ENCODE results near the gene ANKRD33B.
"Not testable (repeated sequence)": the region's sequence is repeated elsewhere in the genome, so short reads cannot be mapped to it uniquely, and the experiment has no call there.

ANKRD33B gene

GRCh38 chr5:10556289-10556807 lies 7.5 kb upstream of the ANKRD33B start:
- FAIRE-seq, result peak; percentile 63
- peak; percentile 77 for DNase-seq (ENCODE audit: low spot score)

DNA sequence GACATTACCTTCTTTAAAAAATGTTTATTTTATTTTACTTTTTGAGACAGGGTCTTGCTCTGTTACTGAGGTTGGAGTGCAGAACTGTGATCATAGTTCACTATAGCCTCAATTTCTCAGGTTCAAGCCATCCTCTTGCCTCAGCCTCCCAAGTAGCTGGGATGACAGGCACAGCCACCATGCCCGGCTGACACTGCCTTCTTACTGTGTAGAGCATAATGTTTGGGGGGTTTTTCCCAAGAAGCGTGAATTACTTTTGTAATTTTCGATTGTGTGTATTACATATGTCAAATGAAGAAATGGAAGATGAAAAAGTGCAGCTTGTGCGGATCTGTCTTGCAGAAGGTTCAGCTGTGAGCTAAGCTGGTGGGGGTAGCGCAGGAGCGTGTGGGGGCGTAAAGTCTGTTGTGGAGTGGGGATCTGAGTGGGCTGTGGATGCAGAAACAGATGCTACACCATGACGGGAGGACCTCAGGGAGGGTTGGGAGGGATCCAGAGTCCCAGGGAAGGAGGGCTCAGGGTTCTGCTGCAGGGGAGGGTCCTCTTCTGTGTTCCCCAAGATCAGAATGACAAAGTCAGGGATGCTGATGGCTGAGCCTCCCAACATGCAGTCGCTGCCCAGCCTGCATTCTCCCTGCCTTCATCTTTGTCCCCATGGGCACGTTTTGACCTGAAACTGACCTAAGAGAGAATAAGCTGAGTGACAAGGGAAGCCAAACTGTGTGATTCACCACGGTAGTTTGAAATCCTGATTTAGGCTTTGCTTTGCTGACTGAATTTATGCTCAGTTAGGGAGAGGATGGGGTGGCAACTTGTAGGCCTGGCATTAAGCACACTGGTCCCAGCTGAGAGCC lies 6.8 kb upstream of the ANKRD33B start:
- DNase-seq (ENCODE audit: low spot score), result no peak
- FAIRE-seq, result no peak

GRCh38 chr5:10559151-10559550 lies 4.7 kb upstream of the ANKRD33B start:
- FAIRE-seq (no peak), DNase-seq (ENCODE audit: low spot score) (no peak)

DNA sequence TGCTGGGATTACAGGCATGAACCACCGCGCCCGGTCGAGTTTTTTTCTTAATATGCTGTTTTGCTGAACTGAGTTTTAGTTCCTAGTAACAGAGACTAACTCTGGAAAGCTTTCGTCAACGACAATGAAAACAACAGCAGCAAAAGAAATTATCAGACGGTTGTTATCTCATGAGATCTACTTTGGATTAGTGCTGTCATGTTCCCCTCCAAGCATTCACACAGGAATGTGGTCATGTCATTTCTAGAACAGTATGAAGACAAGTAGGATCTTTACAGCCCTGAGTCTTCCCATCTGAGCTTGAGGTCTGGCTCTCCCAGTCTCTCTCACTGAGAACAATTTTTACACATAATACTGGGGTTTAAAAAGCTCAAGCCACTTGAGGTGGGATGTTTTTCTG lies 4.0 kb upstream of the ANKRD33B start:
- FAIRE-seq (no peak), DNase-seq (ENCODE audit: low spot score) (no peak)

DNA sequence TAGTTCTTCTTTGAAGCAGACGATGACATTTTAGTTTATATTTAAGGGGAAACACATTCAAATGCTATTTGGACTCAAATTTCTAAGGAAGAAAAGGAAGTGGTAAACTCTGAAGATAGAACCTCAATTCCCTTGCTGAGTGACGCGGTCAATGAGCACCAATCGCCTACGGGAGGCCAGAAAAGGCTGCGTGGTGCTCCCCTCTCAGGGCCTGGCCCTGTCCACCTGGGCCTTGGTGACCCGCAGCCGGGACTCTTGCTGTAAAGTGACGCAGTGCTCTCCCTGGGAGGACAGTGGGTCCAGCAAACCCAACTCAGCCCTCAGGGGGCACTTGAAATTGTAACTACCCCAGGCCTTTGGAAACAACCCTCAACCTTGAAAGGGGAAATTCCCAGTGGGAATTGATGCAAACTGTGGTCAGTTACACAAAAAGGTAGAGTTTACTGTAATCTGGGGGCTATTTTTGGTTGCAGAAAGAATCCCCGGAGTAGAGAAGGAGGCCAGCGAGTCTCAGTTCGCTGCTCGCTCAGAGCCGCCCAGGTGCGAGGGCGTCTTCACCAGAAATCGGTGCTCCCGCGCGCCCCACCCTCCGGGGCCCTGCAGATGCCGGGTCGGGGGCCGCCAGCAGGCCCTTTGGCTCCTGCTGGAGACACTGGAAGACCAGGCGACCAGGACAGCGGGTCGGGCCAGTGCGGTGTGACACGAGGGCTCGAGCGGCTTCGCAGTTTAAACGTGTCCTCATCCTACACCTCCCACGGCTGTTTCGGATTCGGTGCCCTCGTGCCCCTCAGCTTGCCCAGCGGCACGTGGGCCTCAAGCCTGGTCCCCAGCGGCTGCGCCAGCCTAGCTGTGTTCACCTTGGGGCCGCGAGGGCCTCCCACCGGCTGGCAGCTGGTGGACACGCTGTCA lies 1.4 kb upstream of the ANKRD33B start:
- DNase-seq (ENCODE audit: low spot score), result no peak
- FAIRE-seq, result no peak

- FAIRE-seq (no peak), DNase-seq (ENCODE audit: low spot score) (peak; percentile 33)
Observed at GRCh38 chr5:10563110-10563944, 543 bp upstream of the ANKRD33B start.

GRCh38 chr5:10564838-10565784 lies 1.2 kb downstream of the ANKRD33B start:
- DNase-seq (ENCODE audit: low spot score) (no peak), FAIRE-seq (no peak)

DNA sequence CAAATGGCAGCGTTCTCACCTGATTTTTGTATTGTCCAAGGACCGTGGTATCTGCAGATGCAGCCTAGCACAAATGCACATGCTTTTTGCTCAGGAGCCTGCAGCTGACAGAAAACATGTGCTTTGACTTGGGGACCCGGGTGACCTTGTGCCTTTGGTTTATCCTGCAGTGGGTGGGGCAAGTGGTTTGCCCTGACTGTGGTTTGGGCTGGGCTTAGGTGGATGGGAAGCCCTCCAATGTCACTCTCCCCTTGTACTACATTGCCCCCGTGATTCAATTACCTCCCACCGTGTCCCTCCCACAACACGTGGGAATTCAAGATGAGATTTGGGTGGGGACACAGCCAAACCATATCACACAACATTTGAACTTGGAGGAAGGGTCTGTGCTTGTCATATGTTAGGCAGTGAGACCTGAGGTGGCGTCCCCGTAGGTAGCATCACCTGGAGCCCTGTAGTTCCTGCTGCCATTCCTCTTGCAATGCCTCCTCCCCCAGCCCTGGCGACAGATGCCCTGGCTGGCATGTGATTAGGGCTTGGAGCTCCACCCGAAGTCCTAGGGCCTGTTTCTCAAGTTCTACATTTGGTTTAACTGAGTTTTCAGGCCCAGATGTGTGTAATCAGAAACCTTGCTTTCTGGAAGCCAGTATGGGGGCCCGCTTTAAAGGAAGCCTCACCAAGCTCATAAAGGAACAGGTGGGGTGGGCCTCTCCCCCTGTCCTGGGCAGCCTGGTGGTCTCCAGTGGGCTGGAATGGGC lies 2.1 kb downstream of the ANKRD33B start:
- FAIRE-seq (no peak), DNase-seq (ENCODE audit: low spot score) (no peak)

GRCh38 chr5:10566543-10567068 lies 2.7 kb downstream of the ANKRD33B start:
- DNase-seq (ENCODE audit: low spot score) (no peak), FAIRE-seq (no peak)

DNA sequence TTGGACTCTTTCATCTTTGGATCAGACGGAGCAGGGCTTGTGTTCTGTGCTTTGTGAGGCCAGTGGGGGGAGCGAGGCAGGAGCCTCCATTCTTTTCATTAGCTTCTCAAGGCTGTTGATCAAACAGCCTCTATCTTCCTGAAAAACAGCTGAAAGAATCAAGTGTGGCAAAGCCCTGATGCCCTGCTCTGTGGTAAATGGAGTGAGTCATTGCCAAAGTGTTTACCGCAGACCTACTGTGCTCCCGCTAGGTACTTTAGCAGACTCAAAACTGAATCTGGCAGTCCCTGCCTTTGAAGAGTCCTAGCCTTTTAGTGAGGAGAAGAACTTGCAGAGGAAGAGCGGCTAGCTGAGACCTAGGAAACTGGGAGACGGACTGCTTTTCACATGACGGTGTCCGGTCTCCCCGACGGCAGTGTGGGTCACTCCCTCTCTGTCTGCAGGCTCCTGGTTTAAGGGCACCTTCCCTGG lies 3.3 kb downstream of the ANKRD33B start:
- FAIRE-seq, result no peak
- DNase-seq (ENCODE audit: low spot score), result peak; percentile 60

- no peak for DNase-seq (ENCODE audit: low spot score)
- no peak for FAIRE-seq
Observed at GRCh38 chr5:10567781-10568321, 4.0 kb downstream of the ANKRD33B start.

DNA sequence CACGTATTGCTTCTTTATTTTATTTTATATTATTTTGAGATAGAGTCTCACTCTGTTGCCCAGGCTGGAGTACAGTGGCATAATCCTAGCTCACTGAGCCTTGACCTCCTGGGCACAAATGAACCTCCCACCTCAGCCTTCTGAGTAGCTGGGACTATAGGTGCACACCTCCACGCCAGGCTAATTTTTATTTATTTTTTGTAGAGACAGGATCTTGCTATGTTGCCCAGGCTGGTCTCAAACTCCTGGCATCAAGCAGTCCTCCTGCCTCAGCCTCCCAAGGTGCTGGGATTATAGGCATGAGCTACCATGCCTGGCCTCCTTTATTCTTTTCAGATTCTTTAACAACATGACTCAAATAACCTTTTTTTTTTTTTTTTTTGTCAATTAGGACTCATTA lies 6.7 kb downstream of the ANKRD33B start:
- FAIRE-seq; DNase-seq (ENCODE audit: low spot score): not testable (repeated sequence)

DNA sequence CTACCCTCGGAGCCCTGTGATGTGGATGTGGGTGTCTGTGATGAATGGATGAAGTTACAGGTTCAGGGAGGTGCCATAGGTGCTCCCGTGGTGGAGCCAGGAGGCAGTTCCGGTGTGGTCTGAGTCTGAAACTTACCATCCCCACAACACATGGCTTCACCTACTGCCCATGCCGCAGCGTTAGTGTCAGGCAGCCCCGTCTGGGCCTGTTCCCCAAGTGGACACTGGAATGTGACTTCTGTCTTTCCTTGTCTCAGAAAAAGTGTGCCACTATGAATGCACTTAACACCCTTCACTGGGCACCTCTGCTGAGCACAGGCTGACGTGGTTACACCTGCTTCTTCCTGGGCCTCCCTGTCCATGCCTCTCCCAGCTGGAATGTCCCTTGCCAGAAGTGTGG lies 8.6 kb downstream of the ANKRD33B start:
- FAIRE-seq, result no peak
- DNase-seq (ENCODE audit: low spot score), result no peak

DNA sequence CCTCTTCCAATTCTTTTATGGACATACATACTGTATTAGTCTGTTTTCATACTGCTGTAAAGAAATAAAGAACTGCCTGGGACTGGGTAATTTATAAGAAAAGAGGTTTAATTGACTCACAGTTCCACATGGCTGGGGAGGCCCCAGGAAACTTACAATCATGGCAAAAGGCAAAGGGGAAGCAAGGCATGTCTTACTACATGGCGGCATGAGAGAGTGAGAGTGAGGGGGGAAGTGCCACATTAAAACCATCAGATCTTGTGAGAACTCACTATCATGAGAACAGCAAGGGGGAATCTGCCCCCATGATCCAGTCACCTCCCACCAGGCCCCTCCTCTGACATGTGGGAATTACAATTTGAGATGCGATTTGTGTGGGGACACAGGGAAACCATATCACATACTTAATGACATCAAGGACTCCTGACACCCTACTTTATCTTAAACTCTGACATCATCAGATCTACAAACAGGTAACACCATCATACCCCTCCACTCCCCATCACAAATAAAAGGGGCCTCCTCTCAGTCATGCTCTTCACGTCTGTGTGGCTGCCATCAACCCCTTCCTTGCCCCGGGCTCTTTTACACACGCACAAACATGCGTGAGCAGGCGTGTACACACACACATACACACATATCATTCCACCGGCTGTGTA lies 9.7 kb downstream of the ANKRD33B start:
- DNase-seq (ENCODE audit: low spot score) (no peak), FAIRE-seq (no peak)

DNA sequence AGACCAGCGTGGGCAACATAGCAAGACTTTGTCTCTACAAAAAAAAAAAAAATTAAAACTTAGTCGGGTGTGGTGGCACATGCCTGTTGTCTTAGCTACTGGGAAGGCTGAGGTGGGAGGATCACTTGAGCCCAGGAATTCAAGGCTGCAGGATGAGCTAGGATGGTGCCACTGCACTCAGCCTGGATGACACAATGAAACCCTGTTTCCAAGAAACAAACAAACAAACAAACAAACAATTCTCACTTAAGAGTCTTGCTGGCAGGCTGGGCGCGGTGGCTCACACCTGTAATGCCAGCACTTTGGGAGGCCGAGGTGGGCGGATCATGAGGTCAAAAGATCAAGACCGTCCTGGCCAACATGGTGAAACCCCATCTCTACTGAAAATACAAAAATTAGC lies 11.0 kb downstream of the ANKRD33B start:
- not testable (repeated sequence) for DNase-seq (ENCODE audit: low spot score)

DNA sequence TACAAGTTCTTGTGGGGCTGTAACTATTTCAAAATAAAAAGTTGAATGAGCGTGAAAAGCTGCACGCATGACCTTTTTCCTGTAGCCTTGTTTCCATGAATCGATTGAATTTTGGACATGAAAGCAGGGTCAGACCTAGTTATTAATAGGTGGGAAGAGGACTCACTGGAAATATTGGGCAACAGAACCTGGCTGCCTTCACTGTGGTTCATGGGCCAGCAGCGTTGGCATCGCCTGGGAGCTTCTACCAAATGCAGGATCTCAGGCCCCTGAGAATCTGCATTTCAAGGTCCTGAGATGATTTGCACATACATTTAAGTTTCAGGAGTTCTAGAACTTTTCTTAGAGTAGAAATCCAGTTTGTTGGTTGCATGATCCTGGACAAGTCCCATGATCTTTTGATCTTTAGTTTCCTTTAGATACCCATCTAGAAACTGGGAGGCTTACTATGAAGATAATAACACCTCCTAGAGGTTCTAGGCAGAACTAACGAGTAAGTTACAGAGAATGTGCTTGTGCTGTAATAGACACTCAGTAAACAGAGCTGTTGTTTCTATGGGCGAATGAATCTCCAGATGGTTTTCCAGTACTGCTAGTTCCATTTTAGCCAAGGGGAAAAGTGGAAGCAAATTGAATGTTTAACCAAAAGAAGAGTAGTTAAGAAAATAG lies 12.4 kb downstream of the ANKRD33B start:
- FAIRE-seq (no peak), DNase-seq (ENCODE audit: low spot score) (no peak)

More for the DNA sequence above, 11.0 kb downstream of the ANKRD33B start:
- not testable (repeated sequence) for FAIRE-seq

GRCh38 chr5:10576790-10577189 lies 12.9 kb downstream of the ANKRD33B start:
- FAIRE-seq, result no peak
- no peak for DNase-seq (ENCODE audit: low spot score)
